OCI-LY7 (cell line): ENCODE data around the gene TTC21A.

Experiments
- EZH2phosphoT487 ChIP-seq: fragments of 200-600 bp; sonication (generic); IDR thresholded peaks from 2 replicates; pipeline ENCODE4 v1.6.1; 2018; ENCODE audit warnings: low read depth, borderline replicate concordance, mild to moderate bottlenecking, mixed run types, antibody characterized with exemption, low read length, moderate library complexity, mixed read lengths
- TF ChIP-seq, protein P1 (sequence below): fragments of 200-600 bp; sonication (generic); conservative IDR thresholded peaks from 2 replicates; pipeline ENCODE4 v1.5.1; 2014; ENCODE audit warnings: mild to moderate bottlenecking, antibody characterized with exemption, low read length, moderate library complexity, mixed read lengths

DNA sequence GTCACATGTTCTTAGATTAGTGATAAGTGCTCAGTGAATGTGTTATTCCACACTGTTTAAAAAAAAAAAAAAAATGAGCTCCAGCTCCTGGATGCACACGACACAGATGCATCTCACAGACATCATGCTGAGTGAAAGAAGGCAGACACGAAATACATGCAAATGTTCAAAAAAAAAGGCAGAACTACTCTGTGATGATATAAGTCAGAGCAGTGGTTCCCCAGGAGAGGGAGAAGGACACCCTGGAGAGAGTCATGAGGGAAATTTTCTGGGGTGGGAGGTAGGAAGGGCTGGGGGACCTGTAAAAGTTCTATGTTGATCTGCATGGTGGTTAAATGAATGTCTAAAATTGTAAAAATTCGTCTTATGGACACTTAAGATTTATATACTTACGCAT lies 41.6 kb downstream of the TTC21A start:
- TF ChIP-seq, protein P1, sequence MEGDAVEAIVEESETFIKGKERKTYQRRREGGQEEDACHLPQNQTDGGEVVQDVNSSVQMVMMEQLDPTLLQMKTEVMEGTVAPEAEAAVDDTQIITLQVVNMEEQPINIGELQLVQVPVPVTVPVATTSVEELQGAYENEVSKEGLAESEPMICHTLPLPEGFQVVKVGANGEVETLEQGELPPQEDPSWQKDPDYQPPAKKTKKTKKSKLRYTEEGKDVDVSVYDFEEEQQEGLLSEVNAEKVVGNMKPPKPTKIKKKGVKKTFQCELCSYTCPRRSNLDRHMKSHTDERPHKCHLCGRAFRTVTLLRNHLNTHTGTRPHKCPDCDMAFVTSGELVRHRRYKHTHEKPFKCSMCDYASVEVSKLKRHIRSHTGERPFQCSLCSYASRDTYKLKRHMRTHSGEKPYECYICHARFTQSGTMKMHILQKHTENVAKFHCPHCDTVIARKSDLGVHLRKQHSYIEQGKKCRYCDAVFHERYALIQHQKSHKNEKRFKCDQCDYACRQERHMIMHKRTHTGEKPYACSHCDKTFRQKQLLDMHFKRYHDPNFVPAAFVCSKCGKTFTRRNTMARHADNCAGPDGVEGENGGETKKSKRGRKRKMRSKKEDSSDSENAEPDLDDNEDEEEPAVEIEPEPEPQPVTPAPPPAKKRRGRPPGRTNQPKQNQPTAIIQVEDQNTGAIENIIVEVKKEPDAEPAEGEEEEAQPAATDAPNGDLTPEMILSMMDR: no peak
- no peak for TF ChIP-seq EZH2phosphoT487
